PFSK-1 (cell line): ENCODE data around the gene ADPRH.

Source experiments
- FOXP2 ChIP-seq: optimal IDR thresholded peaks from 2 replicates; pipeline ENCODE3; 2011; ENCODE audit warnings: borderline replicate concordance, control low read depth, inconsistent platforms; ENCODE audit not compliant: insufficient read depth; ENCODE audit errors: extremely low read length, extremely low read depth
- POLR2AphosphoS5 ChIP-seq: IDR thresholded peaks from 2 replicates; pipeline ENCODE4 v1.6.1; 2012; ENCODE audit warnings: low read depth, mild to moderate bottlenecking, control low read depth, low read length, moderate library complexity
- SIN3A ChIP-seq: IDR thresholded peaks from 2 replicates; pipeline ENCODE4 v1.6.1; 2012; ENCODE audit warnings: mild to moderate bottlenecking, low read length, moderate library complexity, borderline replicate concordance; ENCODE audit not compliant: insufficient read depth
- TAF1 ChIP-seq: IDR thresholded peaks from 2 replicates; pipeline ENCODE4 v1.6.1; 2012; ENCODE audit warnings: low read length, control low read depth, borderline replicate concordance; ENCODE audit not compliant: insufficient read depth
- TF ChIP-seq, protein P1 (sequence below), 2 experiments: IDR thresholded peaks; 2 replicates each; pipeline versions ENCODE4 v1.6.1 to v1.8.0; 2011 to 2012; ENCODE audit warnings: low read depth in 2 of 2, low read length in 2 of 2, control low read depth in 1 of 2, inconsistent platforms in 1 of 2, mild to moderate bottlenecking in 1 of 2, moderate library complexity in 1 of 2; ENCODE audit not compliant: insufficient read depth in 1 of 2

Gene ADPRH

DNA sequence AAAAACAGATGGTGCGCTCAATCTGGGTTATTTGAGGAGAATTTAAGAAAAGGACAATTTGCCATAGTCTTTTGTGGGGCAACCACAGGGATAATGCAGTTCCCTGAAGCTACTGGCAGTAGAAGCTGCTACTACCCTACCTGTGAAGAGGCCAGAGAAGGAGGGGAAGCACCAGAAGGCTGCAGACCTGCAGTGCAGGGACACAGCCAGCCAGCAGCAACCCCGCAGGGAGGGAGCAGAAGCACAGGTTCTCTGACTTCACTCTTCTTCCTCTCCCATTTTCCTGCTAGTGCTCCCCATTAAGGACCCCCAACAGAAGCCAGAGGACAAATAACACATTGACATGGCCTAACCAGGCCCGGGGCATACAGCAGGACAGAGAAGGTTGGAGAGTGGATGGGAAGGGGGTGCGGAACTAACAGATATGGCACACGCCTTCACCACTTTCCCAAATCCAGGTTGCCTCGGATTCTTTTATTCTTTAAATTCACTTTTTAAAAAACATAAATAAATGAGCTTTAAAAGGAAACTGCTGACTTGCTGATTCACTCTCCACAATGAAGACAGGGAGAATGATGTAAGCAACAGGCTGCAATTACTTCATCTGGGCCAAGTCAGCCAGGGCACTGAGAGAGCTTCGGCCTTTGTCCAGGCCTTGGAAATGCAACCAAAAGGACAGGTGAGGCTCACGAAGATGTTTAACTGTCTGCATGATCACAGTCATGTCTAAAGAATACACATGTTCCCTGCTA lies 51.0 kb downstream of the ADPRH start:
- TF ChIP-seq POLR2AphosphoS5 = no peak
- TF ChIP-seq, protein P1, sequence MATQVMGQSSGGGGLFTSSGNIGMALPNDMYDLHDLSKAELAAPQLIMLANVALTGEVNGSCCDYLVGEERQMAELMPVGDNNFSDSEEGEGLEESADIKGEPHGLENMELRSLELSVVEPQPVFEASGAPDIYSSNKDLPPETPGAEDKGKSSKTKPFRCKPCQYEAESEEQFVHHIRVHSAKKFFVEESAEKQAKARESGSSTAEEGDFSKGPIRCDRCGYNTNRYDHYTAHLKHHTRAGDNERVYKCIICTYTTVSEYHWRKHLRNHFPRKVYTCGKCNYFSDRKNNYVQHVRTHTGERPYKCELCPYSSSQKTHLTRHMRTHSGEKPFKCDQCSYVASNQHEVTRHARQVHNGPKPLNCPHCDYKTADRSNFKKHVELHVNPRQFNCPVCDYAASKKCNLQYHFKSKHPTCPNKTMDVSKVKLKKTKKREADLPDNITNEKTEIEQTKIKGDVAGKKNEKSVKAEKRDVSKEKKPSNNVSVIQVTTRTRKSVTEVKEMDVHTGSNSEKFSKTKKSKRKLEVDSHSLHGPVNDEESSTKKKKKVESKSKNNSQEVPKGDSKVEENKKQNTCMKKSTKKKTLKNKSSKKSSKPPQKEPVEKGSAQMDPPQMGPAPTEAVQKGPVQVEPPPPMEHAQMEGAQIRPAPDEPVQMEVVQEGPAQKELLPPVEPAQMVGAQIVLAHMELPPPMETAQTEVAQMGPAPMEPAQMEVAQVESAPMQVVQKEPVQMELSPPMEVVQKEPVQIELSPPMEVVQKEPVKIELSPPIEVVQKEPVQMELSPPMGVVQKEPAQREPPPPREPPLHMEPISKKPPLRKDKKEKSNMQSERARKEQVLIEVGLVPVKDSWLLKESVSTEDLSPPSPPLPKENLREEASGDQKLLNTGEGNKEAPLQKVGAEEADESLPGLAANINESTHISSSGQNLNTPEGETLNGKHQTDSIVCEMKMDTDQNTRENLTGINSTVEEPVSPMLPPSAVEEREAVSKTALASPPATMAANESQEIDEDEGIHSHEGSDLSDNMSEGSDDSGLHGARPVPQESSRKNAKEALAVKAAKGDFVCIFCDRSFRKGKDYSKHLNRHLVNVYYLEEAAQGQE (IDR thresholded peaks at IDR 0.05; ENCODE audit: insufficient read depth in 1 of 2, low read depth in 2 of 2, low read length in 2 of 2) = no peak
- TF ChIP-seq FOXP2 = no peak
- no peak for TF ChIP-seq SIN3A
- no peak for TF ChIP-seq TAF1

GRCh38 chr3:119630880-119631329 lies 51.6 kb downstream of the ADPRH start:
- TF ChIP-seq, protein P1 (IDR thresholded peaks at IDR 0.05; ENCODE audit: insufficient read depth in 1 of 2, low read depth in 2 of 2, low read length in 2 of 2) = no peak
- TF ChIP-seq SIN3A (no peak), POLR2AphosphoS5 (no peak), TAF1 (no peak), FOXP2 (no peak)

DNA sequence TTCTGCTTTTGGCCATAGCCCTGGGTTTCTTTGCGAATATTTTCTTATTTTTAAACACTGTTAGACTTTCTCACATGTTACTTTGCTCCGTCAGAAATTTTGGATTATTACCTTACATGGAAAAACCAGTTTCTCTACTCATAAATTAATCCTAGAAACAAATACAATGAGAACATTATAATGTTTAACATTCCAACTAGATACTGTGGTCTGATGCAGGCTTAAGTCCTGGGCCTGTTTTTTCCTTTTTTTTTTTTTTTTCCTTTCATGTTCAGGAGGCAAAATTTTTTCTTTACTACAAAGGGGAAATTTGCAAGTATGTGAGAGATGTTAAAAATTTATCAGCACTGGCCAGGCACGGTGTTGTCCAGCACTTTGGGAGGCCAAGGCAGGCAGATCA lies 52.2 kb downstream of the ADPRH start:
- TF ChIP-seq TAF1 = no peak
- TF ChIP-seq, protein P1 (IDR thresholded peaks at IDR 0.05; ENCODE audit: insufficient read depth in 1 of 2, low read depth in 2 of 2, low read length in 2 of 2) = no peak
- no peak for TF ChIP-seq SIN3A
- no peak for TF ChIP-seq POLR2AphosphoS5
- TF ChIP-seq FOXP2 = no peak

DNA sequence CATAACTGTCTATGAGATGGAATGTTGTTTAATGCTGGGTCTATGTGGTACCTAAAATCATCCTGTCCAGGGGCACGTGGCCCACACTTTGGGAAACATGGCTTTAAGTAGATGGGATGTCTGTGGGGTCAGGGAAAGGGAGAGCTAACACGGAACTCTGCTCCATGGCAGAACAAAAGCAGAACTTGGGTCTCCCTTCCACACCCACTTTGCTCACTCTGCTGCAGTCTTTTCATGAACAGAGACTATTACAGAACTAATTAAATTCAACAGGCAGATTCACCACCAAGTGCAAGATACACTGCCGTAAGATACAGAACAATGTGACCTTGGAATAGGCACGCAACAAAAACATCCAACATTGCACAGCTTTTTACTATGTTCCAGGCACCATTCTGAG lies 52.9 kb downstream of the ADPRH start:
- TF ChIP-seq TAF1 (no peak), POLR2AphosphoS5 (no peak), SIN3A (no peak), FOXP2 (no peak)
- TF ChIP-seq, protein P1 (IDR thresholded peaks at IDR 0.05; ENCODE audit: insufficient read depth in 1 of 2, low read depth in 2 of 2, low read length in 2 of 2) = no peak

DNA sequence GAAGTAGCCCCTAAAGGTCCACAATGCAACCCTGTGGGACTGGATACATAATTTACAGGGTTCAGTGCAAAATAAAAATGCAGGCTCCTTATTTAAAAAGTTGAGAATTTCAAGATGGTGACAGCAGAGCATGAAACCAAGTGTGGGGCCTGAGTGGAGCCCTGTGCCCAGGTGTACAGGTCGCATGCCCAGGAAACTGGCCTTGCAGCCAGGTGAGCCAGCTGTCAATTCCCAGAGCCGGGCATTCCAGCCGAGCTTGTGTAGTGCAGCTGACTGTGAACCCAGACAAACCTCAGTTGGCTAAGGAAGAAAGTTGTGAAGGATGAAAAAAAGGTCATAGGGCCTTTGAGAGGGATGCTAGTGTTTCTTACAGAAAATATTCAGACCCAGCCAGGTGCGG lies 53.5 kb downstream of the ADPRH start:
- TF ChIP-seq, protein P1 (IDR thresholded peaks at IDR 0.05; ENCODE audit: insufficient read depth in 1 of 2, low read depth in 2 of 2, low read length in 2 of 2) = no peak
- TF ChIP-seq FOXP2 = no peak
- no peak for TF ChIP-seq POLR2AphosphoS5
- TF ChIP-seq SIN3A = no peak
- TF ChIP-seq TAF1 = no peak
